Nephron (organoid): ENCODE measurements around the gene C1orf105.

Experiments used
- H3K27ac Mint-ChIP-seq, 3 experiments: 2 replicates each; pipeline ENCODE4 v1.8.0; 2020; ENCODE audit warnings: mixed read lengths in 3 of 3, mild to moderate bottlenecking in 2 of 3, moderate library complexity in 1 of 3
- H3K27me3 Mint-ChIP-seq: 2 replicates; pipeline ENCODE4 v1.8.0; 2021; ENCODE audit warnings: low read depth, mild to moderate bottlenecking, moderate library complexity, mixed read lengths
- H3K36me3 Mint-ChIP-seq: 2 replicates; pipeline ENCODE4 v1.8.0; 2020; ENCODE audit warnings: low read depth, mixed read lengths
- H3K4me1 Mint-ChIP-seq: 2 replicates; pipeline ENCODE4 v1.8.0; 2020; ENCODE audit warnings: mixed read lengths
- H3K4me3 Mint-ChIP-seq, 3 experiments: 2 replicates each; pipeline ENCODE4 v1.8.0; 2020; ENCODE audit warnings: mild to moderate bottlenecking in 3 of 3, mixed read lengths in 3 of 3, moderate library complexity in 2 of 3
- H3K9me3 Mint-ChIP-seq: 2 replicates; pipeline ENCODE4 v1.8.0; 2020; ENCODE audit warnings: mixed read lengths
- TF ChIP-seq, protein P1 (sequence below), 3 experiments: fragments of 200-600 bp; sonication (generic); IDR thresholded peaks; one replicate each; pipeline ENCODE4 v1.5.0; 2021; ENCODE audit warnings: antibody characterized with exemption in 3 of 3; ENCODE audit not compliant: unreplicated experiment in 3 of 3

C1orf105 gene

DNA sequence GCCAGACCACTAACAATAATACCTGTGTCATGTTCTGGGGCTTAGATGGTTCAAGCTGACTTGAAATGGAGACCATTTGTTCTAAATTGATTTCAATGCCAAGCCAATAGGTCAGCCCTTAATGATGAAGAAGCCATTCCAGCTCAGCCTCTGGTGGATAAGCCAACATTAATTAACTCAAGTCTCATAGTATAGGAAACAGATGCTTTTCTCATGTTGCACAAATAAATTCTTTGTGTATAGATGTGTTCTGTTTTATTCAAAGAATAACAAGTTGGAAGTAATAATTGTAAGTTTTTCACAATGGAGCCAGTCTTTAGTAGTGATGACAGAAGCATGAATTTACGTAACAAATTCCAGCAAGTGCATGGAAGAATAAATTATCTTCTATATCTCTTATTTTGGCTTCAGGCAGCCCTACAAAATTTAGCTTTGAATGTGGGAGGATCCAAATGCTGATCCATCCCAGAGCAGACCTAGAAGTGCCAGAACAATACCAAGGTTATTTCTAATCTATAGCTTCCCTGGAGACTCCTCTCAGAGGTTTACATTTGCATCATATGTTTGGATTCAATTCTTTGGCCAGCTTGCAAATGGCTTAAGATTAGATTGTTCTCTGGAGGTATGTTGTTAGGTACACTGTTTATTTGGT, 42.2 kb upstream of the C1orf105 start:
- Mint-ChIP-seq H3K4me3 (peak overlapping the region in 1 of 3 experiments; percentile 27), H3K27ac (peak overlapping the region; percentile 77 to 90 (median 82)), H3K36me3 (peaks cover 4% of the 10 kb centered on the region), H3K4me1 (peaks cover 64% of the 10 kb centered on the region), H3K9me3 (no peaks in the 10 kb centered on the region), H3K27me3 (no peaks in the 10 kb centered on the region)
- TF ChIP-seq, protein P1, sequence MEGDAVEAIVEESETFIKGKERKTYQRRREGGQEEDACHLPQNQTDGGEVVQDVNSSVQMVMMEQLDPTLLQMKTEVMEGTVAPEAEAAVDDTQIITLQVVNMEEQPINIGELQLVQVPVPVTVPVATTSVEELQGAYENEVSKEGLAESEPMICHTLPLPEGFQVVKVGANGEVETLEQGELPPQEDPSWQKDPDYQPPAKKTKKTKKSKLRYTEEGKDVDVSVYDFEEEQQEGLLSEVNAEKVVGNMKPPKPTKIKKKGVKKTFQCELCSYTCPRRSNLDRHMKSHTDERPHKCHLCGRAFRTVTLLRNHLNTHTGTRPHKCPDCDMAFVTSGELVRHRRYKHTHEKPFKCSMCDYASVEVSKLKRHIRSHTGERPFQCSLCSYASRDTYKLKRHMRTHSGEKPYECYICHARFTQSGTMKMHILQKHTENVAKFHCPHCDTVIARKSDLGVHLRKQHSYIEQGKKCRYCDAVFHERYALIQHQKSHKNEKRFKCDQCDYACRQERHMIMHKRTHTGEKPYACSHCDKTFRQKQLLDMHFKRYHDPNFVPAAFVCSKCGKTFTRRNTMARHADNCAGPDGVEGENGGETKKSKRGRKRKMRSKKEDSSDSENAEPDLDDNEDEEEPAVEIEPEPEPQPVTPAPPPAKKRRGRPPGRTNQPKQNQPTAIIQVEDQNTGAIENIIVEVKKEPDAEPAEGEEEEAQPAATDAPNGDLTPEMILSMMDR (IDR thresholded peaks at IDR 0.05; ENCODE audit: unreplicated experiment in 3 of 3) = no peak

DNA sequence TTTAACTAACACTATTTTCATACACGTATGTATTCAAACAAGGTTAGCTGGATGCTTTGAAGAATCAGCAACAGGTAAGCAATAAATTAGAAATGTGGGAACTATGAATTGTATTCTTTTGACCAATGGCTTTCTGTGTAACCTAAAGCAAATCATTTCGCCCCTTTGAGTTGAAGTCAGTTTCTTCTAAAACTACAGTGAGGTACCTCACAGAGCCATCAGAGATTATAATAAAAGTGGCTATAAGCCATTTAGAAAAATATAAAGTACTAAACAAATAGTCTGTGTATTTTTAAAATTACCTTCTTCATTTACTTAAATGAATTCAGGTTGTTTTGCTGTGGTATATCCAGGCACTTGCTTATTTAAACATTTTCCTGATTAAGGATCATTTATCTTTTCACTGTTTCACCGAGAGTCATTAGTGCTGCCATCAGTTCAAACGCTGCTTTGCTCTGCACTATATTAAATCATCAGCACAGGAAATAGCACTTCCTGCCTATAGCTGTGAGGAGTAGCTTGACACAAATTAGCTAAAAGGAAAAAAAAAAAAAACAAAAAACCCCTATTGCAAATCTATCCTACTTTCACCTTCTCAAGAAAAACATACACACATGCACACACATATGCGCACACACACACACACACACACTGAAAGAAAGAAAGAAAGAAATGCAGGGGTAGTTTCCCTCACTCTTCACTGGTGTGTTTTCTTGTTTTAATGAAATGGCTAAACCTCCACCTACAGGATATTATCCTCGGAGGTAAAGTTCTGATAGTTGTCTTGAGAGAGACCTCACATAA, 39.8 kb upstream of the C1orf105 start:
- peaks cover 4% of the 10 kb centered on the region for H3K36me3 Mint-ChIP-seq
- H3K27ac Mint-ChIP-seq = peak overlapping the region; percentile 98 to 100 (median 99)
- TF ChIP-seq, protein P1 (IDR thresholded peaks at IDR 0.05; ENCODE audit: unreplicated experiment in 3 of 3) = no peak
- peak overlapping the region; percentile 3 to 47 (median 37) for H3K4me3 Mint-ChIP-seq
- H3K27me3 Mint-ChIP-seq = no peaks in the 10 kb centered on the region
- H3K9me3 Mint-ChIP-seq = no peaks in the 10 kb centered on the region
- H3K4me1 Mint-ChIP-seq = peaks cover 75% of the 10 kb centered on the region

DNA sequence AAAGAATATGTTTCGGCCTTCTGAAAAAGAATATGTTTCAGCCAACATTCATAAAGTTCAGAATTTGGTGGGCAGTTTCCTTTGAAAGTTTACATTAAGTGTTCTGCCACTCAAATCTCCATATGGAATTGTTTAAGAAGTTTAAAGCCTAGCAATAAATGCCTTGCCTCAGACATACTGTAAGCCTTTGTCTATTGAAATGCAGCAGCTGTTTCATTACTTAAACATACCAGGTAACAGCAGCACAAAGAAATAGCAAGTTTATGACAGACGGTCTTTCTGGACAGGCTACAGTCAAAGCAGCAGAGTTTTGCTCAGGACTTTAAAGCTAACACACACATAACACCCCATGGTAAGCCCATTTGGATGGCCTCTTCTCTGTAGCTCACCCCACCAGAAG, 38.5 kb upstream of the C1orf105 start:
- TF ChIP-seq, protein P1 (IDR thresholded peaks at IDR 0.05; ENCODE audit: unreplicated experiment in 3 of 3) = no peak
- H3K27ac Mint-ChIP-seq = peak overlapping the region; percentile 98 to 100 (median 99)
- H3K4me3 Mint-ChIP-seq = peak overlapping the region; percentile 33 to 66 (median 61)
- no peaks in the 10 kb centered on the region for H3K9me3 Mint-ChIP-seq
- H3K4me1 Mint-ChIP-seq = peaks cover 81% of the 10 kb centered on the region
- no peaks in the 10 kb centered on the region for H3K27me3 Mint-ChIP-seq
- H3K36me3 Mint-ChIP-seq = peaks cover 8% of the 10 kb centered on the region

DNA sequence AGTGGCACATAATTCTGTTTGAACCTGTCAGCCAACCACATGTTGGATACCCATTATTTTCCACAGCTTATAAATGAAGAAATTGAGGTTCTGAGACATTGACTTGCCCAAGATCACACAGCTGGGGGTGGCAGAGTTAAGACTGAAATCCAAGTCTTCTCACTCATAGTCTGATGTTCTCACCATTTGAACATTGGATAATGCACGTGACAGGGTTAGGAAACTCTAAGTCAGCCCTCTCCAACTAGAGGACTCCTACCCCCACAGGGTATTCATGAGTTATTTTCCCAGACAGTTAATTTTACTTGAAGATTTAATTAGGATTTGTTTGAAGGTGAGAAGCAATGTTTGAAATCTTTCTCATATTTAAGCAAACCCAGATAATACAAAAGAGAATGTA, 38.1 kb upstream of the C1orf105 start:
- Mint-ChIP-seq H3K4me3 (peak overlapping the region in 1 of 3 experiments; percentile 66), H3K4me1 (peaks cover 83% of the 10 kb centered on the region), H3K27ac (peak overlapping the region; percentile 98 to 100 (median 99)), H3K27me3 (no peaks in the 10 kb centered on the region), H3K9me3 (no peaks in the 10 kb centered on the region), H3K36me3 (peaks cover 8% of the 10 kb centered on the region)
- TF ChIP-seq, protein P1 (IDR thresholded peaks at IDR 0.05; ENCODE audit: unreplicated experiment in 3 of 3) = no peak

DNA sequence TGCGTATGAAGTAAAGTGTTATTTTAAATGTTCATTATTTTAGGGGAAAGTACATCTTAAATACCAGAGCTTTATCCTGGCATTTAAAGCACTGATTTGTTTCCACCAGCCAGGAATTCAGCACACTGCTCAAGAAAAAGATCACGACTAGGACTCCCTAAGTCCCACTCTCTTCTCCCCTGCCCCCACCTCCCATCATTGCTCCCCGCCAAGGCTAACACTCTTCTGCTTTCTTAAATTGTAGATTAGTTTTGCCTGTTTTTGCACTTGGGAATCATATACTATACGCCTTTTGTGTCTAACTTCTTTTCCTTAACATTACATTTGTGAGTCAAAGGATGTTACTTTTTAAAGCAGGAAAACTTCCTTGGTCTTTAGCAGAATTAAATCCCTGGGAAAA, 37.5 kb upstream of the C1orf105 start:
- H3K36me3 Mint-ChIP-seq = peaks cover 8% of the 10 kb centered on the region
- H3K4me3 Mint-ChIP-seq = peak overlapping the region in 2 of 3 experiments; percentile 31 to 68
- no peaks in the 10 kb centered on the region for H3K9me3 Mint-ChIP-seq
- TF ChIP-seq, protein P1 (IDR thresholded peaks at IDR 0.05; ENCODE audit: unreplicated experiment in 3 of 3) = no peak
- peak overlapping the region; percentile 98 to 100 (median 99) for H3K27ac Mint-ChIP-seq
- peaks cover 82% of the 10 kb centered on the region for H3K4me1 Mint-ChIP-seq
- H3K27me3 Mint-ChIP-seq = no peaks in the 10 kb centered on the region
